HEK293 (cell line): ENCODE data around the gene TSPAN11.

Experiments used
- CTCF ChIA-PET: fragments of 350-600 bp; formaldehyde crosslinking; extraction: SDS; loops from one replicate; lab custom pipeline; 2021; ENCODE audit warnings: antibody characterized with exemption; lab: Yijun Ruan, JAX
- POLR2A ChIA-PET: fragments of 300-600 bp; formaldehyde crosslinking; extraction: SDS; loops from one replicate; lab custom pipeline; 2020; ENCODE audit warnings: antibody characterized with exemption, inconsistent platforms; lab: Yijun Ruan, JAX
- H3K27ac ChIP-seq: fragments of 200-500 bp; sonication (Bioruptor generic); 2 replicates; pipeline ENCODE4 v1.5.1; 2014; ENCODE audit warnings: low read depth, low read length, control low read depth, inconsistent platforms; ENCODE audit errors: extremely low read depth
- H3K36me3 ChIP-seq, 2 experiments: fragments of 200-500 bp in 1 of 2; sonication (Bioruptor generic) in 1 of 2; 1 replicate in 1 of 2; 2 replicates in 1 of 2; pipeline ENCODE4 v1.5.1; 2014 to 2017; ENCODE audit warnings: inconsistent platforms in 2 of 2, low read length in 2 of 2; ENCODE audit not compliant: control insufficient read depth in 2 of 2, insufficient read depth in 1 of 2
- H3K4me1 ChIP-seq: fragments of 200-500 bp; sonication (Bioruptor generic); 2 replicates; pipeline ENCODE4 v1.5.1; 2014; ENCODE audit warnings: mild to moderate bottlenecking, low read length, inconsistent platforms; ENCODE audit not compliant: control insufficient read depth, insufficient read depth
- H3K4me3 ChIP-seq: 2 replicates; pipeline ENCODE4 v1.5.1; 2011; ENCODE audit warnings: low read depth, mild to moderate bottlenecking, control low read depth, low read length, moderate library complexity
- H3K9me3 ChIP-seq: fragments of 200-500 bp; sonication (Bioruptor generic); 2 replicates; pipeline ENCODE4 v1.5.1; 2014; ENCODE audit warnings: low read depth, low read length, inconsistent platforms; ENCODE audit not compliant: control insufficient read depth, insufficient read depth
- BCL11B ChIP-seq: fragments of 450-650 bp; formaldehyde crosslinking; IDR thresholded peaks from 2 replicates; pipeline ENCODE4 v1.5.1; 2016; ENCODE audit warnings: low read depth, missing biosample characterization, missing genetic modification characterization
- GLI2 ChIP-seq: fragments of 450-650 bp; formaldehyde crosslinking; IDR thresholded peaks from 2 replicates; pipeline ENCODE4; 2017; ENCODE audit warnings: missing biosample characterization, missing genetic modification characterization, low read depth, borderline replicate concordance
- GLI4 ChIP-seq: fragments of 450-650 bp; formaldehyde crosslinking; IDR thresholded peaks from 2 replicates; pipeline ENCODE4 v1.5.1; 2016; ENCODE audit warnings: missing biosample characterization, missing genetic modification characterization
- KLF10 ChIP-seq: fragments of 450-650 bp; IDR thresholded peaks from 2 replicates; pipeline ENCODE4 v1.5.1; 2018; ENCODE audit warnings: missing biosample characterization, mild to moderate bottlenecking, missing genetic modification characterization
- SALL2 ChIP-seq: fragments of 450-650 bp; formaldehyde crosslinking; IDR thresholded peaks from 2 replicates; pipeline ENCODE4 v1.5.0; 2017; ENCODE audit warnings: missing biosample characterization, mild to moderate bottlenecking, missing genetic modification characterization, borderline replicate concordance
- TCF7L2 ChIP-seq: IDR thresholded peaks from 2 replicates; pipeline ENCODE4 v1.6.1; 2011; ENCODE audit warnings: low read depth, mild to moderate bottlenecking, inconsistent platforms, low read length, moderate library complexity, borderline replicate concordance
- YY1 ChIP-seq: fragments of 450-650 bp; formaldehyde crosslinking; IDR thresholded peaks from 2 replicates; pipeline ENCODE4 v1.5.1; 2018; ENCODE audit warnings: missing biosample characterization, missing genetic modification characterization
- ZBTB7A ChIP-seq: fragments of 450-650 bp; formaldehyde crosslinking; IDR thresholded peaks from 2 replicates; pipeline ENCODE4 v1.5.1; 2016; ENCODE audit warnings: low read depth, missing biosample characterization, missing genetic modification characterization
- ZBTB8A ChIP-seq: fragments of 450-650 bp; formaldehyde crosslinking; IDR thresholded peaks from 2 replicates; pipeline ENCODE4 v1.5.1; 2016; ENCODE audit warnings: missing biosample characterization, missing genetic modification characterization
- ZFP3 ChIP-seq: fragments of 450-650 bp; formaldehyde crosslinking; IDR thresholded peaks from 2 replicates; pipeline ENCODE4 v1.5.1; 2016; ENCODE audit warnings: low read depth, missing biosample characterization, missing genetic modification characterization
- ZNF112 ChIP-seq: fragments of 450-650 bp; formaldehyde crosslinking; IDR thresholded peaks from 2 replicates; pipeline ENCODE4 v1.5.0; 2017; ENCODE audit warnings: missing biosample characterization, missing genetic modification characterization
- ZNF169 ChIP-seq: fragments of 450-650 bp; formaldehyde crosslinking; IDR thresholded peaks from 2 replicates; pipeline ENCODE4 v1.5.1; 2016; ENCODE audit warnings: missing biosample characterization, missing genetic modification characterization
- ZNF175 ChIP-seq: fragments of 450-650 bp; formaldehyde crosslinking; IDR thresholded peaks from 2 replicates; pipeline ENCODE4 v1.5.1; 2016; ENCODE audit warnings: missing biosample characterization, missing genetic modification characterization
- ZNF19 ChIP-seq: fragments of 450-650 bp; formaldehyde crosslinking; IDR thresholded peaks from 2 replicates; pipeline ENCODE4; 2016; ENCODE audit warnings: missing biosample characterization, missing genetic modification characterization, low read depth
- ZNF211 ChIP-seq: fragments of 450-650 bp; formaldehyde crosslinking; IDR thresholded peaks from 2 replicates; pipeline ENCODE4 v1.5.1; 2016; ENCODE audit warnings: low read depth, missing biosample characterization, missing genetic modification characterization
- ZNF23 ChIP-seq: fragments of 450-650 bp; formaldehyde crosslinking; IDR thresholded peaks from 2 replicates; pipeline ENCODE4 v1.5.1; 2016; ENCODE audit warnings: missing biosample characterization, missing genetic modification characterization, borderline replicate concordance
- ZNF366 ChIP-seq: fragments of 450-650 bp; formaldehyde crosslinking; conservative IDR thresholded peaks from 2 replicates; pipeline ENCODE4 v1.5.1; 2016; ENCODE audit warnings: missing biosample characterization, missing genetic modification characterization
- ZNF473 ChIP-seq: fragments of 450-650 bp; formaldehyde crosslinking; IDR thresholded peaks from 2 replicates; pipeline ENCODE4 v1.5.1; 2017; ENCODE audit warnings: missing biosample characterization, missing genetic modification characterization
- ZNF555 ChIP-seq: fragments of 450-650 bp; formaldehyde crosslinking; conservative IDR thresholded peaks from 2 replicates; pipeline ENCODE4 v1.5.1; 2017; ENCODE audit warnings: missing biosample characterization, mild to moderate bottlenecking, missing genetic modification characterization, inconsistent platforms
- ZNF621 ChIP-seq: fragments of 450-650 bp; formaldehyde crosslinking; IDR thresholded peaks from 2 replicates; pipeline ENCODE4 v1.5.1; 2017; ENCODE audit warnings: missing biosample characterization, missing genetic modification characterization
- ZNF670 ChIP-seq: fragments of 450-650 bp; formaldehyde crosslinking; IDR thresholded peaks from 2 replicates; pipeline ENCODE4 v1.5.1; 2016; ENCODE audit warnings: missing biosample characterization, missing genetic modification characterization, low read depth
- ZNF747 ChIP-seq: fragments of 450-650 bp; formaldehyde crosslinking; IDR thresholded peaks from 2 replicates; pipeline ENCODE4 v1.5.1; 2016; ENCODE audit warnings: missing biosample characterization, missing genetic modification characterization
- TF ChIP-seq, protein P1 (sequence below): fragments of 450-650 bp; formaldehyde crosslinking; IDR thresholded peaks from 2 replicates; pipeline ENCODE4 v1.5.1; 2016; ENCODE audit warnings: missing biosample characterization, missing genetic modification characterization
- TF ChIP-seq, protein P2 (sequence below): fragments of 450-650 bp; formaldehyde crosslinking; IDR thresholded peaks from 2 replicates; pipeline ENCODE4 v1.5.1; 2017; ENCODE audit warnings: missing biosample characterization, missing genetic modification characterization
- TF ChIP-seq, protein P3 (sequence below): fragments of 450-650 bp; formaldehyde crosslinking; IDR thresholded peaks from 2 replicates; pipeline ENCODE4 v1.5.1; 2016; ENCODE audit warnings: missing biosample characterization, missing genetic modification characterization
- TF ChIP-seq, protein P4 (sequence below): fragments of 450-650 bp; formaldehyde crosslinking; IDR thresholded peaks from 2 replicates; pipeline ENCODE4 v1.5.1; 2016; ENCODE audit warnings: missing biosample characterization, missing genetic modification characterization
- TF ChIP-seq, protein P5 (sequence below): fragments of 450-650 bp; formaldehyde crosslinking; IDR thresholded peaks from 2 replicates; pipeline ENCODE4 v1.5.1; 2017; ENCODE audit warnings: missing biosample characterization, missing genetic modification characterization

Gene TSPAN11

DNA sequence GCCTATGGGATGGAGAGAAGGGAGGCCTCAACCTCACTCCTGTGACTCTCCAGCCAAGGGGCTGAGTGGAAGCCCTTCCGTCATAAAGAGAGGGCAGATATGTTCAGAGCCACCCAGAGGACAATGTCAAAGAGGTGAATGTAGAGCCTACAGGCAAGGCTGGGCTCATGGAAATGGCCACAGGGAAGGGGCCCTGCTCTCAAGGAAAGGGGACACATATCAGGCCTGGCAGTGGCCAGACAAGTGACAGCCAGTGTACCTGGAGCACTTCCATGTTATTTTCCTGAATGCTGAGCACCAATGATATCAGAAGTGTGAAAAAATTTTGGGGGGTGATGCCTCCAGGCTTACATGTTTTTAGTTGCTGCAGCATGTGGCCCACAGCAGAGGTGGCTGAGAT lies 110.5 kb downstream of the TSPAN11 start:
- Histone ChIP-seq H3K27ac (no peak overlapping the region), H3K4me3 (no peak overlapping the region)
- no peak for TF ChIP-seq ZNF169 (tag by site-specific recombination)
- no peak for TF ChIP-seq ZNF23
- TF ChIP-seq, protein P1, sequence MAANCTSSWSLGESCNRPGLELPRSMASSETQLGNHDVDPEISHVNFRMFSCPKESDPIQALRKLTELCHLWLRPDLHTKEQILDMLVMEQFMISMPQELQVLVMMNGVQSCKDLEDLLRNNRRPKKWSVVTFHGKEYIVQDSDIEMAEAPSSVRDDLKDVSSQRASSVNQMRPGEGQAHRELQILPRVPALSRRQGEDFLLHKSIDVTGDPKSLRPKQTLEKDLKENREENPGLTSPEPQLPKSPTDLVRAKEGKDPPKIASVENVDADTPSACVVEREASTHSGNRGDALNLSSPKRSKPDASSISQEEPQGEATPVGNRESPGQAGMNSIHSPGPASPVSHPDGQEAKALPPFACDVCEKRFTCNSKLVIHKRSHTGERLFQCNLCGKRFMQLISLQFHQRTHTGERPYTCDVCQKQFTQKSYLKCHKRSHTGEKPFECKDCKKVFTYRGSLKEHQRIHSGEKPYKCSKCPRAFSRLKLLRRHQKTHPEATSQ (tag by site-specific recombination): no peak
- TF ChIP-seq YY1 (tag by site-specific recombination): no peak
- TF ChIP-seq SALL2 (tag by site-specific recombination): no peak
- TF ChIP-seq, protein P2, sequence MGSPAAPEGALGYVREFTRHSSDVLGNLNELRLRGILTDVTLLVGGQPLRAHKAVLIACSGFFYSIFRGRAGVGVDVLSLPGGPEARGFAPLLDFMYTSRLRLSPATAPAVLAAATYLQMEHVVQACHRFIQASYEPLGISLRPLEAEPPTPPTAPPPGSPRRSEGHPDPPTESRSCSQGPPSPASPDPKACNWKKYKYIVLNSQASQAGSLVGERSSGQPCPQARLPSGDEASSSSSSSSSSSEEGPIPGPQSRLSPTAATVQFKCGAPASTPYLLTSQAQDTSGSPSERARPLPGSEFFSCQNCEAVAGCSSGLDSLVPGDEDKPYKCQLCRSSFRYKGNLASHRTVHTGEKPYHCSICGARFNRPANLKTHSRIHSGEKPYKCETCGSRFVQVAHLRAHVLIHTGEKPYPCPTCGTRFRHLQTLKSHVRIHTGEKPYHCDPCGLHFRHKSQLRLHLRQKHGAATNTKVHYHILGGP (tag by site-specific recombination): no peak
- TF ChIP-seq, protein P3, sequence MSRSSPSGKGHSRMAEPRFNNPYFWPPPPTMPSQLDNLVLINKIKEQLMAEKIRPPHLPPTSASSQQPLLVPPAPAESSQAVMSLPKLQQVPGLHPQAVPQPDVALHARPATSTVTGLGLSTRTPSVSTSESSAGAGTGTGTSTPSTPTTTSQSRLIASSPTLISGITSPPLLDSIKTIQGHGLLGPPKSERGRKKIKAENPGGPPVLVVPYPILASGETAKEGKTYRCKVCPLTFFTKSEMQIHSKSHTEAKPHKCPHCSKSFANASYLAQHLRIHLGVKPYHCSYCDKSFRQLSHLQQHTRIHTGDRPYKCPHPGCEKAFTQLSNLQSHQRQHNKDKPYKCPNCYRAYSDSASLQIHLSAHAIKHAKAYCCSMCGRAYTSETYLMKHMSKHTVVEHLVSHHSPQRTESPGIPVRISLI (tag by site-specific recombination): no peak
- TF ChIP-seq ZNF670 (tag by site-specific recombination): no peak
- TF ChIP-seq ZBTB7A: no peak
- TF ChIP-seq ZNF473 (tag by site-specific recombination): no peak
- no peak for TF ChIP-seq ZFP3 (tag by site-specific recombination)
- no peak for TF ChIP-seq ZNF555 (tag by site-specific recombination)
- no peak for TF ChIP-seq ZNF621 (tag by site-specific recombination)
- TF ChIP-seq BCL11B (tag by site-specific recombination): no peak
- TF ChIP-seq ZNF112 (tag by site-specific recombination): no peak
- TF ChIP-seq, protein P4, sequence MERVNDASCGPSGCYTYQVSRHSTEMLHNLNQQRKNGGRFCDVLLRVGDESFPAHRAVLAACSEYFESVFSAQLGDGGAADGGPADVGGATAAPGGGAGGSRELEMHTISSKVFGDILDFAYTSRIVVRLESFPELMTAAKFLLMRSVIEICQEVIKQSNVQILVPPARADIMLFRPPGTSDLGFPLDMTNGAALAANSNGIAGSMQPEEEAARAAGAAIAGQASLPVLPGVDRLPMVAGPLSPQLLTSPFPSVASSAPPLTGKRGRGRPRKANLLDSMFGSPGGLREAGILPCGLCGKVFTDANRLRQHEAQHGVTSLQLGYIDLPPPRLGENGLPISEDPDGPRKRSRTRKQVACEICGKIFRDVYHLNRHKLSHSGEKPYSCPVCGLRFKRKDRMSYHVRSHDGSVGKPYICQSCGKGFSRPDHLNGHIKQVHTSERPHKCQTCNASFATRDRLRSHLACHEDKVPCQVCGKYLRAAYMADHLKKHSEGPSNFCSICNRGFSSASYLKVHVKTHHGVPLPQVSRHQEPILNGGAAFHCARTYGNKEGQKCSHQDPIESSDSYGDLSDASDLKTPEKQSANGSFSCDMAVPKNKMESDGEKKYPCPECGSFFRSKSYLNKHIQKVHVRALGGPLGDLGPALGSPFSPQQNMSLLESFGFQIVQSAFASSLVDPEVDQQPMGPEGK (tag by site-specific recombination): no peak
- TF ChIP-seq, all 188 proteins: peak for 0
- H3K36me3 ChIP-seq: no peaks in the 10 kb centered on the region
- H3K9me3 ChIP-seq: no peaks in the 10 kb centered on the region
- CTCF ChIA-PET: no interaction called here
- POLR2A ChIA-PET: no interaction called here
- H3K4me1 ChIP-seq: peaks cover 7% of the 10 kb centered on the region

DNA sequence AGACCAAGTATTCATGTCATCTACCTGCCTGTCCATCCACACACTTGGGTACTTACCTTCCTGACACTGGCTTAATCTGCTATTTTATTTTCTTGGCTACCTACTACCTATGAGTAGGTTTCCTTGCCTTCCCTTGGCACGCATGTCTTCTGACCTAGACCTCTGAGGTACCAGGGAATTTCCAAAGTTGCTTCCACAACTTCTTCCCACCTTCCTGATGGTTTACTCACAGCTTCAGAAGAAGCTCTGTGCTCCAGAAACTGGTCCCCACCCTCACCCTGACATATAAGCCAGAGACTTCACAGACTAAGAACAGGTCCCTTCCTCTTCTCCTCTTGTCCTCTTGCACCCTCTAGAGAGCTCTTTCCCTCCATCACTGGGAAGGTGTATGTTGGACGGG lies 111.4 kb downstream of the TSPAN11 start:
- Histone ChIP-seq H3K36me3 (no peaks in the 10 kb centered on the region), H3K27ac (no peak overlapping the region), H3K4me1 (peaks cover 7% of the 10 kb centered on the region), H3K9me3 (no peaks in the 10 kb centered on the region), H3K4me3 (no peak overlapping the region)
- ChIA-PET CTCF (interaction anchor here (0.7 to 1.0 kb wide), 2 partner anchors 16 to 52 kb away, joined by 4 read pairs; no protein-coding TSS in a partner anchor), POLR2A (no interaction called here)
- no peak for TF ChIP-seq ZNF747 (tag by site-specific recombination)
- TF ChIP-seq TCF7L2: no peak
- no peak for TF ChIP-seq ZNF366 (tag by site-specific recombination)
- TF ChIP-seq GLI2: no peak
- no peak for TF ChIP-seq ZNF175 (tag by site-specific recombination)
- TF ChIP-seq, protein P5, sequence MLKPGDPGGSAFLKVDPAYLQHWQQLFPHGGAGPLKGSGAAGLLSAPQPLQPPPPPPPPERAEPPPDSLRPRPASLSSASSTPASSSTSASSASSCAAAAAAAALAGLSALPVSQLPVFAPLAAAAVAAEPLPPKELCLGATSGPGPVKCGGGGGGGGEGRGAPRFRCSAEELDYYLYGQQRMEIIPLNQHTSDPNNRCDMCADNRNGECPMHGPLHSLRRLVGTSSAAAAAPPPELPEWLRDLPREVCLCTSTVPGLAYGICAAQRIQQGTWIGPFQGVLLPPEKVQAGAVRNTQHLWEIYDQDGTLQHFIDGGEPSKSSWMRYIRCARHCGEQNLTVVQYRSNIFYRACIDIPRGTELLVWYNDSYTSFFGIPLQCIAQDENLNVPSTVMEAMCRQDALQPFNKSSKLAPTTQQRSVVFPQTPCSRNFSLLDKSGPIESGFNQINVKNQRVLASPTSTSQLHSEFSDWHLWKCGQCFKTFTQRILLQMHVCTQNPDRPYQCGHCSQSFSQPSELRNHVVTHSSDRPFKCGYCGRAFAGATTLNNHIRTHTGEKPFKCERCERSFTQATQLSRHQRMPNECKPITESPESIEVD: no peak
- TF ChIP-seq ZBTB8A (tag by site-specific recombination): no peak
- TF ChIP-seq ZNF19 (tag by site-specific recombination): no peak
- no peak for TF ChIP-seq ZNF211 (tag by site-specific recombination)
- TF ChIP-seq GLI4 (tag by site-specific recombination): no peak
- TF ChIP-seq SALL2 (tag by site-specific recombination): no peak
- TF ChIP-seq ZNF555 (tag by site-specific recombination): no peak
- no peak for TF ChIP-seq KLF10
